GM21723 (cell line): ENCODE data around the gene REXO4.
"Not testable (repeated sequence)": the region's sequence is repeated elsewhere in the genome, so short reads cannot be mapped to it uniquely, and the experiment has no call there.

Experiments used
- ATAC-seq: cut with Tn5 transposase; IDR thresholded peaks from one replicate; pipeline ENCODE4 v1.9.1; 2021; ENCODE audit warnings: mild to moderate bottlenecking, moderate library complexity; ENCODE audit not compliant: unreplicated experiment

REXO4 gene

DNA sequence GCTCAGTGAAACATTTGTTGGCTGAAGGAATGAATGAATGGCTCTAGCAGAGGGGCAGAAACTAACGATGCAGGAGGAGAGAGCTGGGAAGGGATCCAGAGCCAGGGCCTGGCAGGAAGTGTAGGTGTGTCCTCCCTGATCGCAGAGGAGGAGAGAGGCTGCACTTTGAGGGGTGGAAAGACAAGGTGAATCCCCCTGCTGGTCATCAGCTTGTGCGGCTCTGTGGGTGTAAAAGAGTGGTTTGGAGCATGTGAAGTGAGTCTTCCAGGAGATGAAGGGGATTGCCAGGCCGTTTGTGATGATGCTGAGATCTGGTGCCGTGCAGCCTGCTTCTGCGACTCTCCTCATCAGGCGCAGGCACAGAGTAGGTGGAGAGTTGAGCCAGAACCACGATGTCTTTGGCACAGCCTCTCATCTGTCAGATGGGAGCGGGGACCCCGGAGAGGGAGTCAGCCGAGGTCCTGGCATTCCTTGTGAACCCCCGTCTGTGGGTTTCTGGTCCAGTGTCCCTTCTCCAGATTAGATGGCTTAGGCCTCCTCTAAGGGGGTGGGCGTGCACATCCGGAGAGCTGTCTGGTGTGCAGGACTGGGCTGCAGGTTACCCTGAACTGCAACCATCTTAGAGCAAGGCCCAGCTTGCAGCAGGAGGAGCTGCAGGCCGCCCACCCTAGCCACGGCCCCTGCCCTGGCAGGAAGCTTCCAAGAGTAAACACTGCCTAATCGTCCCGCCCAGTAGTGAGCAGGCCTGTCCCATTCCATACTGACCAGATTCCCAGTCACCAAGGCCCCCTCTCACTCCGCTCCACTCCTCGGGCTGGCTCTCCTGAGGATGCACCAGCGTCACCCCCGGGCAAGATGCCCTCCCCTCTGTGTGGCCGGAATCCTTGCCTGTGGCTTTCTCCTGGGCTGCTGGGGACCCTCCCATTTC lies 4.1 kb upstream of the REXO4 start, which contains the start of gene ADAMTS13:
Gene ADAMTS13, plus strand, starts transcription at position 753 of the 928 bp plus-strand sequence. Its CDS starts 77 bp downstream, at position 830.
- no peak for ATAC-seq

DNA sequence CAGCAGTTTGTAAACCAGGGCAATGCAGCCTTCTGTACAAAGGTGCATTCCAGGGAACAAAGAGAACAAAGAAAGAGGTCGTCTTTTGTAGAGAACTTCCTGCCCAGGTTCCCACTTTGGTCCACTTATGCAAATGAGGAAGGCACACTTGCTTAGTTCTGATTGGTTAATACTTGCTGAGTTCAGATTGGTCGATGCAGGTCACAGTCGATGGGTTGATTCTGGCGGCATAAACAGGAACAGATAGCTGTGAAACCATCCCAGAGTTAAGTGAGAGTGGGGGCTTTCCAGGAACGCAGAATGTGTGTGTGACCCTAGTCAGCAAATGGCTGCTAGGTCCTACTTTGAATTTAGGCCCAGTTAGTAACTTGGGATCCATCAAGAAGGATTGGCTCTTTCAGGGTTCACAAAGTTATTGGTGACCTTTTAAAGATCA lies 2.6 kb upstream of the REXO4 start:
- ATAC-seq: no peak

DNA sequence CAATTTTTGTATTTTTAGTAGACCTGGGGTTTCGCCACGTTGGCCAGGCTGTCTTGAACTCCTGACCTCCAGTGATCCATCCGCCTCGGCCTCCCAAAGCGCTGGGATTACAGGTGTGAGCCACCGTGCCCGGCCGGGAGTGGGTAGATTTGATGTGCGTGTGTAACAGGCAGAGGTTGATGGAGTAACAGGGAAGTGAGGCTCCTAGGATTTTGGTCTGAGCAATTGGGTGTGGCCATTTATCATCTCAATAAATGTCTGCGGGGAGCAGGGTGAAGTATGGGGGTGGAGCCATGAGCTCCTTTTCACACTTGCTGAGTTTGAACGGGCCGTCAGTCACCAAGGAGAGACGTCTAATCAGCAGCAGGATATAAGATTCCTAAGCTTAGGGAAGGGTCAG lies 1.2 kb upstream of the REXO4 start:
- no peak for ATAC-seq

DNA sequence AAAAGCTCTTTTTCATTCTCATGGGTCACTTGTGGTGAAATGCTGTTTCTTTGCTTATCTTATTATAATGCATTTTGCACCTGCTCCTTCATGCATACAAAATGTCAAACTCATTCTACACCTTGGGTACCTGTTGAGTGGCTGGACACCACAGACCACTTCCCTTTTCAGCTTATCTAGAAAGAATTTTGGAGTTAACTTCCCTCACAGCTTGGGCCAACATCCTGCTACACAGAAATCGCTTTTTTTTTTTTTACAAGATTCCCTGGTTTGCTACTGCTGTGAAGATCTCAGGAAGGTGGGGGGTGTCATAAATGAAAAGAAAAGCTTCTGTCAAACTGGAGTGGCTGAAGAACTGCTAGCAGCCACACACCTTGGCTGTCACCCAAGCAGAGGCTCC lies 2.6 kb downstream of the REXO4 start:
- no peak for ATAC-seq

- no peak for ATAC-seq
Measured at GRCh38 chr9:133408042-133408441, 9.8 kb downstream of the REXO4 start.

- peak; percentile 75 for ATAC-seq
Measured at GRCh38 chr9:133406480-133407307, 11.1 kb downstream of the REXO4 start.

GRCh38 chr9:133405508-133406438 lies 12.0 kb downstream of the REXO4 start:
- no peak for ATAC-seq

- ATAC-seq: no peak
Measured at GRCh38 chr9:133404454-133405002, 13.3 kb downstream of the REXO4 start.

- no peak for ATAC-seq
Measured at GRCh38 chr9:133403766-133404453, 13.9 kb downstream of the REXO4 start.

GRCh38 chr9:133402689-133403088 lies 15.1 kb downstream of the REXO4 start:
- no peak for ATAC-seq

DNA sequence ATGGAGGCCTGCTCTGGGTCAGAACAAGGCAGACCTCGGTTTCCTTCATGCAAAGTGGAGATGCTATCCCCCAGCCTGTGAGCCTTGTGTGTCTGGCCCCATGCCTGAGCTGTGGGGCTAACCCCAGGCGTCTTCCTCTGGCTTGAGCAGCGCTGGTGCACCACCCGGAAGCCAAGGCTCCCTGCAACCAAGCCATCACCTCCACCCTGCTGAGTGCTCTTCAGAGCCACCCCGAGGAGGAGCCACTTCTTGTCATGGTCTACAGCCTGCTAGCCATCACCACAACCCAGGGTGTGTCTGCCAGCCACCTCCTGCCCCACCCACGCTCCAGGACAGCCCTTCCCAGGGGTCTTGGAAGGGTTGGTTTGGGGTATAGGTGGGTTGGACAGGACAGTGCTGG lies 16.2 kb downstream of the REXO4 start:
- no peak for ATAC-seq

GRCh38 chr9:133400292-133400691 lies 17.5 kb downstream of the REXO4 start:
- no peak for ATAC-seq

DNA sequence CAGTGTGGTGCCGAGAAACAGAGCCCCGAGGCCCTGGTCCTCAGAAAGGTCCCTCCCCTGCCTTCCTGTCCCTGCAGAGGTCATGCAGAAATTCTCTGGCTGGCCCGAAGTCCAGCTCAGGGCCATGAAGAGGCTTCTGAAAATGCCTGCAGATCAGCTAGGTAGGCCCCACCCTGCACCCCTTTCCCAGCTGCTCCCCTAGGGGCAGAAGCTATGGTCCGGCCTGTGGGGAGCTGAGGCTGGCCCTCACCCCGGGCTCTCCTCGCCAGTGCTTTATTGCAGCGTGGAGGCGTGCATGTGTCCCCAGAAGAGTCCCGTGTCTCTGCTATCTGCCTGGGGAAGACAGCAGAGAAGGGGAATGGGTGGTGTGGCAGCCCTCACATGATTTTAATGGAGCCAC lies 19.9 kb downstream of the REXO4 start:
- ATAC-seq: no peak

DNA sequence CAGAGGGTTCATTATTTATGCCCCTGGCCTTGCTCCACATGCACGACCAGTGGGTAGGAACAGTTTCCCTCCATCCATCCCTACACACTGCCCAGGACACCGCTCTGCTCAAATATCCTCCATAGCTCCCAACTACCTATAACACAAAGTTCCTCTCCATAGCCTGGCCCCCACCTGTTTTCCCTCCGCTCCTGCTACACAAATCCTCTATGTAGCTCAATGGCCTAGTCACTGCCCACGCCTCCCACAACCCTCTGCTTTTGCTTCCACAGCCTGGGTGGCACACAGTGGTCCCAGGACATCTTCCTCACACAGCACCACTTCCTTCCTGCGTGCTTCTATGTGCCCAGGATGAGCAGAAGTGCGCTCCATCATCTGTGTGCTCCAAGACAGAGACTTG lies 20.4 kb downstream of the REXO4 start:
- ATAC-seq: no peak

GRCh38 chr9:133396952-133397351 lies 20.9 kb downstream of the REXO4 start:
- no peak for ATAC-seq

DNA sequence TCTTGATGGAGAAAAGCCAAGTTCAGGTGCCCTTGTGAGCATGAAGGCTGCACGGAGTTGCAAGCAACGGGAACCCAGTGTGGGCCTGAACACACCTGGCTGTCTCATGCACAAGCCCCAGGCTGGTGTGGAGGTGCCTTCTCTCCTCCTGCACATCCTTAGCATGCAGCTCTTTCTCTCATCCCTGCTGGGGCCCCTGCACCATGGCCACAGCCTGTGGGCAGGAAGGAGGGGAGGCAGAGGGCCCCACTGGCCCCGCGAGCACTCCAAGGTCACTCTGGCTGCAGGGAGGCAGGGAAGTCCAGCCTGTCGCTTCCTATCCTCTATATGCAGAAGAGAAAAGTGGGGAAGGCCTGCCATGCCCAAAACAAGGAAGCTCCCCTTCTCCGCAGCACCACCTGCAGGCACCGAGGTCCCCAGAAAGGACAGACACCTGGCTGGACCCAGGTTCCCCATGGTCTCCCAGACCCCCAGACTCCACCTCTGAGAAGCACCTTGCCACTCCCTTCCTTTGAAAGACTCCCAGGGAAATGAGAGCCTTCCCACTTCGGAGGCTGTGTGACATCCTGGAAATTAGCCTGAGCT lies 23.0 kb downstream of the REXO4 start:
- no peak for ATAC-seq

GRCh38 chr9:133393399-133393798 lies 24.4 kb downstream of the REXO4 start:
- ATAC-seq: no peak

DNA sequence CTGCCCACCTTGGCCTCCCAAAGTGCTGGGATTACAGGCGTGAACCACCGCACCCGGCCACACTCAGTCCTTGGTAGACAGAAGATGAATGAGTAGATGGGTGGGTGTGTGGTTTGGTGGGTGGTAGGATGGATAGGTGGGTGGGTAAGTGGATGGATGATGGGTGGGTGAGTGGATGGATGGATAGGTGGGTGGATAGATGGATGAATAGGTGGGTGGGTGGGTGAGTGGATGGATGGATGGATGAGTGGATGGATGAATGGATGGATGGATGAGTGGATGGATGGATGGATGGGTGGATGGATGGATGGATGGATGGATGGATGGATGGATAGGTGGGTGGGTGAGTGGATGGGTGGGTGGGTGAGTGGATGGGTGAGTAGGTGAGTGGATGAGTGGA lies 25.5 kb downstream of the REXO4 start:
- ATAC-seq: not testable (repeated sequence)

DNA sequence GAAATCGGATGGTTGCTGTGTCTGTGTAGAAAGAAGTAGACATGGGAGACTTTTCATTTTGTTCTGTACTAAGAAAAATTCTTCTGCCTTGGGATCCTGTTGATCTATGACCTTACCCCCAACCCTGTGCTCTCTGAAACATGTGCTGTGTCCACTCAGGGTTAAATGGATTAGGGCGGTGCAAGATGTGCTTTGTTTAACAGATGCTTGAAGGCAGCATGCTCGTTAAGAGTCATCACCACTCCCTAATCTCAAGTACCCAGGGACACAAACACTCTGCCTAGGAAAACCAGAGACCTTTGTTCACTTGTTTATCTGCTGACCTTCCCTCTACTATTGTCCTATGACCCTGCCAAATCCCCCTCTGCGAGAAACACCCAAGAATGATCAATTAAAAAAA lies 26.4 kb downstream of the REXO4 start:
- ATAC-seq: not testable (repeated sequence)
